Stomach smooth muscle (tissue), 2 donors: ENCODE measurements around the gene SIX2.

Experiments used
- H3K27ac ChIP-seq: one replicate; pipeline ENCODE4 v1.7.0; 2013; ENCODE audit warnings: mild to moderate bottlenecking, low read length, inconsistent platforms
- H3K27me3 ChIP-seq, 2 donors: one replicate each; pipeline ENCODE4 v1.7.0; 2013; ENCODE audit warnings: low read length in 2 of 2; ENCODE audit not compliant: insufficient read depth in 2 of 2, control insufficient read depth in 1 of 2
- H3K36me3 ChIP-seq, 2 donors: one replicate each; pipeline ENCODE4 v1.7.0; 2013; ENCODE audit warnings: low read length in 2 of 2; ENCODE audit not compliant: control insufficient read depth in 2 of 2, insufficient read depth in 2 of 2
- H3K4me1 ChIP-seq: one replicate; pipeline ENCODE4 v1.7.0; 2013; ENCODE audit warnings: low read length; ENCODE audit not compliant: control insufficient read depth, insufficient read depth
- H3K4me3 ChIP-seq, 2 donors: one replicate each; pipeline ENCODE4 v1.7.0; 2013; ENCODE audit warnings: low read length in 2 of 2
- H3K9ac ChIP-seq, 2 donors: one replicate each; pipeline ENCODE4 v1.7.0; 2013; ENCODE audit warnings: low read length in 2 of 2, mild to moderate bottlenecking in 1 of 2
- H3K9me3 ChIP-seq, 2 donors: one replicate each; pipeline ENCODE4 v1.7.0; 2013; ENCODE audit warnings: low read length in 2 of 2; ENCODE audit not compliant: control insufficient read depth in 2 of 2
- donor health status: healthy.
- donor health status: Pancreatic carcinoma.

The SIX2 gene

GRCh38 chr2:45009928-45010701, 863 bp upstream of the SIX2 start:
- Histone ChIP-seq H3K27ac (peak overlapping the region; percentile 95), H3K9ac (peak overlapping the region; percentile 80 to 92), H3K4me3 (peak overlapping the region; percentile 82 to 94), H3K36me3 (peaks cover 3 to 8% of the 10 kb centered on the region in 2 donors), H3K9me3 (no peaks in the 10 kb centered on the region), H3K27me3 (peaks cover 3% of the 10 kb centered on the region in 2 donors), H3K4me1 (peaks cover 61% of the 10 kb centered on the region)

- Histone ChIP-seq H3K9me3 (no peaks in the 10 kb centered on the region), H3K27ac (peak overlapping the region; percentile 94), H3K4me3 (peak overlapping the region; percentile 93 to 97), H3K9ac (peak overlapping the region; percentile 80 to 88), H3K27me3 (peaks cover 3% of the 10 kb centered on the region in 2 donors), H3K4me1 (peaks cover 64% of the 10 kb centered on the region), H3K36me3 (peaks cover 3 to 8% of the 10 kb centered on the region in 2 donors)
These were observed 739 bp downstream of the SIX2 start for GRCh38 chr2:45008296-45009129.

GRCh38 chr2:45007961-45008295, 1.3 kb downstream of the SIX2 start:
- Histone ChIP-seq H3K36me3 (peaks cover 3 to 8% of the 10 kb centered on the region in 2 donors), H3K9ac (peak overlapping the region; percentile 80 to 88), H3K4me3 (peak overlapping the region; percentile 93 to 97), H3K27me3 (peaks cover 3% of the 10 kb centered on the region in 2 donors), H3K27ac (peak overlapping the region; percentile 94), H3K9me3 (no peaks in the 10 kb centered on the region), H3K4me1 (peaks cover 63% of the 10 kb centered on the region)

- peak overlapping the region; percentile 93 to 97 for H3K4me3 ChIP-seq
- peaks cover 3 to 5% of the 10 kb centered on the region in 2 donors for H3K27me3 ChIP-seq
These were observed 2.3 kb downstream of the SIX2 start for GRCh38 chr2:45006942-45007287.

GRCh38 chr2:45006041-45006941, 3.0 kb downstream of the SIX2 start:
- H3K27ac ChIP-seq: peak overlapping the region; percentile 94
- H3K9ac ChIP-seq: peak overlapping the region; percentile 80 to 88
- no peaks in the 10 kb centered on the region for H3K9me3 ChIP-seq
- peaks cover 62% of the 10 kb centered on the region for H3K4me1 ChIP-seq
- H3K27me3 ChIP-seq: peaks cover 3 to 5% of the 10 kb centered on the region in 2 donors
- peaks cover 3 to 8% of the 10 kb centered on the region in 2 donors for H3K36me3 ChIP-seq
- peak overlapping the region; percentile 93 to 97 for H3K4me3 ChIP-seq

More at GRCh38 chr2:45006942-45007287, 2.3 kb downstream of the SIX2 start:
- H3K27ac ChIP-seq: peak overlapping the region; percentile 94
- H3K36me3 ChIP-seq: peaks cover 3 to 8% of the 10 kb centered on the region in 2 donors
- no peaks in the 10 kb centered on the region for H3K9me3 ChIP-seq
- peaks cover 62% of the 10 kb centered on the region for H3K4me1 ChIP-seq
- H3K9ac ChIP-seq: peak overlapping the region; percentile 80 to 88

- Histone ChIP-seq H3K4me1 (peaks cover 56% of the 10 kb centered on the region), H3K9ac (peak overlapping the region; percentile 80 to 88), H3K27me3 (peaks cover 0 to 5% of the 10 kb centered on the region in 2 donors), H3K36me3 (peaks cover 3 to 8% of the 10 kb centered on the region in 2 donors), H3K9me3 (no peaks in the 10 kb centered on the region), H3K27ac (peak overlapping the region; percentile 94), H3K4me3 (peak overlapping the region; percentile 93 to 97)
These were observed 3.8 kb downstream of the SIX2 start for GRCh38 chr2:45005261-45006002.

- Histone ChIP-seq H3K27ac (peak overlapping the region; percentile 94), H3K4me1 (peaks cover 56% of the 10 kb centered on the region), H3K27me3 (peaks cover 0 to 5% of the 10 kb centered on the region in 2 donors), H3K36me3 (peaks cover 3 to 8% of the 10 kb centered on the region in 2 donors), H3K4me3 (peak overlapping the region; percentile 72 to 93), H3K9me3 (no peaks in the 10 kb centered on the region), H3K9ac (peak overlapping the region; percentile 66 to 78)
These were observed 4.6 kb downstream of the SIX2 start for GRCh38 chr2:45004562-45005191.

GRCh38 chr2:45003579-45004551, 5.4 kb downstream of the SIX2 start:
- Histone ChIP-seq H3K4me1 (peaks cover 56% of the 10 kb centered on the region), H3K27me3 (peaks cover 2 to 5% of the 10 kb centered on the region in 2 donors), H3K9ac (peak overlapping the region; percentile 66 to 78), H3K9me3 (no peaks in the 10 kb centered on the region), H3K36me3 (peaks cover 3 to 8% of the 10 kb centered on the region in 2 donors), H3K4me3 (peak overlapping the region; percentile 72 to 93), H3K27ac (peak overlapping the region; percentile 94)

- Histone ChIP-seq H3K9me3 (no peaks in the 10 kb centered on the region), H3K4me3 (peak overlapping the region; percentile 72 to 93), H3K36me3 (peaks cover 3 to 8% of the 10 kb centered on the region in 2 donors), H3K4me1 (peaks cover 49% of the 10 kb centered on the region), H3K9ac (no peak overlapping the region), H3K27ac (peak overlapping the region; percentile 94), H3K27me3 (peaks cover 2% of the 10 kb centered on the region in 2 donors)
These were observed 6.6 kb downstream of the SIX2 start for GRCh38 chr2:45002686-45003085.
